MM.1S (cell line): ENCODE measurements around the gene CGAS.

Experiments used
- CTCF ChIP-seq: fragments of 300-600 bp; sonication (generic); IDR thresholded peaks from 2 replicates; pipeline ENCODE4 v1.5.1; 2016; ENCODE audit warnings: antibody characterized with exemption, low read length, mixed read lengths
- EZH2 ChIP-seq: fragments of 300-600 bp; sonication (generic); optimal IDR thresholded peaks from 2 replicates; pipeline ENCODE3; 2017; ENCODE audit warnings: low read depth, mild to moderate bottlenecking, antibody characterized with exemption, low read length, mixed read lengths
- EZH2phosphoT487 ChIP-seq: fragments of 300-600 bp; sonication (generic); IDR thresholded peaks from 2 replicates; pipeline ENCODE4 v1.6.1; 2018; ENCODE audit warnings: antibody characterized with exemption, low read length

DNA sequence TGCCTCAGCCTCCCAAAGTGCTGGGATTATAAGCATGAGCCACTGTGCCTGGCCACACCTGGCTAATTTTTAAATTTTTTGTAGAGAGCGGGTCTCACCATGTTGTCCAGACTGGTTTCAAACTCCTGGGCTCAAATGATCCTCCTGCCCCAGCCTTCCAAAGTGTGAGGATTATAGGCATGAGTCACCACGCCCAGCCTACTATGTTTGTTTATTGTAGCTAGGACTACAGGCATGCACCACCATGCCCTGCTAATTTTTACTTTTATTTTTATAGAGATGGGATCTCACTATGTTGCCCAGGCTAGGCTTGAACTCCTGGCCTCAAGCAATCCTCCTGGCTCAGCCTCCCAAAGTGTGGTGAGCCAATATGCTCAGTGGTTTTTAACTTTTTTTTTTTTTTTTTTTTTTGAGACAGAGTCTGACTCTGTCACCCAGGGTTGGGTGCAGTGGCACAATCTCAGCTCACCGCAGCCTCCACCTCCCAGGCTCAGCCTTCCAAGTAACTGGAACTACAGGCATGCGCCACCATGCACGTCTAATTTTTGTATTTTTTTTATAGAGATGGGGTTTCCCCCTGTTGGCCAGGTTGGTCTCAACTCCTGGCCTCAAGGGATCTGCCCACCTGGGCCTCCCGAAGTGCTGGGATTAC, 69.5 kb downstream of the CGAS start:
- no peak for TF ChIP-seq CTCF
- TF ChIP-seq EZH2: no peak
- no peak for TF ChIP-seq EZH2phosphoT487
